ENCODE measurements around the gene CRNKL1. TPM values are rescaled to one million over a fixed set of nuclear protein-coding genes. Genes with fewer than 3 reads are reported as not detected.

Gene CRNKL1
- total RNA-seq, 2 experiments from 2014 or later, result 21.1 to 23.3 TPM

DNA sequence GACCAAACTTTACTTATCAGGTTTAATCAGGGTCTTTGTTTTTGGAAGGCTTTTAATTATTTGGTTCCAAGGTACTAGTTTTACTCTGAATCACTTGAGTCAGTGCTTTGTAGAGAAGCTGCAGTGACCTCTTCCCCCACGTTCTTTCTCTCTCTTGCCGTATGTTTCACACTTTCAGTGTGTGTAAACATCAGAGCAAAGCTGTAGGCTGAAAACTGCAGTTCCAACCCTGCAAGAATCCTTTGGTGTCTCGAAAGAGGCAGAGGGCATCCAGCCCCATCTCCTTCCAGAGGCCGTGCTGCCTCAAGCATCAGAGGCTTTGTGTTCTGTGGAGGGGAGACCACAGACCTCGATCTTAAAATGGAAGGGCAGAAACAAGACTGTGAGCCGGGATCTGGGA, 42.1 kb upstream of the CRNKL1 start:
- Mint-ChIP-seq H3K36me3 (ENCODE audit: low read depth) (no peaks in the 10 kb centered on the region), H3K27ac (no peak overlapping the region), H3K4me3 (no peak overlapping the region), H3K27me3 (peaks cover 11% of the 10 kb centered on the region), H3K4me1 (ENCODE audit: low read depth) (no peaks in the 10 kb centered on the region), H3K9me3 (no peaks in the 10 kb centered on the region)
- ChIA-PET CTCF (interaction anchor here (0.9 kb wide), 1 partner anchor 9 kb away, joined by 3 read pairs; no protein-coding TSS in a partner anchor), POLR2A (no interaction called here)
- TF ChIP-seq, protein P1, sequence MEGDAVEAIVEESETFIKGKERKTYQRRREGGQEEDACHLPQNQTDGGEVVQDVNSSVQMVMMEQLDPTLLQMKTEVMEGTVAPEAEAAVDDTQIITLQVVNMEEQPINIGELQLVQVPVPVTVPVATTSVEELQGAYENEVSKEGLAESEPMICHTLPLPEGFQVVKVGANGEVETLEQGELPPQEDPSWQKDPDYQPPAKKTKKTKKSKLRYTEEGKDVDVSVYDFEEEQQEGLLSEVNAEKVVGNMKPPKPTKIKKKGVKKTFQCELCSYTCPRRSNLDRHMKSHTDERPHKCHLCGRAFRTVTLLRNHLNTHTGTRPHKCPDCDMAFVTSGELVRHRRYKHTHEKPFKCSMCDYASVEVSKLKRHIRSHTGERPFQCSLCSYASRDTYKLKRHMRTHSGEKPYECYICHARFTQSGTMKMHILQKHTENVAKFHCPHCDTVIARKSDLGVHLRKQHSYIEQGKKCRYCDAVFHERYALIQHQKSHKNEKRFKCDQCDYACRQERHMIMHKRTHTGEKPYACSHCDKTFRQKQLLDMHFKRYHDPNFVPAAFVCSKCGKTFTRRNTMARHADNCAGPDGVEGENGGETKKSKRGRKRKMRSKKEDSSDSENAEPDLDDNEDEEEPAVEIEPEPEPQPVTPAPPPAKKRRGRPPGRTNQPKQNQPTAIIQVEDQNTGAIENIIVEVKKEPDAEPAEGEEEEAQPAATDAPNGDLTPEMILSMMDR (IDR thresholded peaks at IDR 0.05), result no peak
- intact Hi-C loops (cut with micrococcal nuclease), result no loop called here
- DNase-seq, result no peak
- ATAC-seq, result no peak

DNA sequence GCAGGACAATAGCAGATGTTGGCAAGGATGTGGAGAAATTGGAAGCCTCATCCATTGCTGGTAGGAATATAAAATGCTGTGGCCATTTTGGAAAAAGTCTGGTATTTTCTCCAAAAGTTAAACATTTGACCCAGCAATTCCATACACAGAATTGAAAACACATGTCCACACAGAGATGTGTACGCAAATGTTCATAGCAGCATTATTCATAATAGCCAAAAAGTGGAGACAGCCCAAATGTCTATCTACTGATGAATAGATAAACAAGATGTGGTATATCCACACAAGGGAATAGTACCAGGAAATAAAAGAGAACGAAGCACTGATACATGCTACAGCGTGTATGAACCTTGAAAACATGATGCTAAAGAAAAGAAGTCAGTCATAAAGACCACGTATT, 40.6 kb upstream of the CRNKL1 start:
- Mint-ChIP-seq H3K27ac (no peak overlapping the region), H3K36me3 (ENCODE audit: low read depth) (no peaks in the 10 kb centered on the region), H3K4me3 (no peak overlapping the region), H3K9me3 (no peaks in the 10 kb centered on the region), H3K4me1 (ENCODE audit: low read depth) (no peaks in the 10 kb centered on the region), H3K27me3 (peaks cover 9% of the 10 kb centered on the region)
- TF ChIP-seq, protein P1 (IDR thresholded peaks at IDR 0.05), result no peak
- ChIA-PET CTCF (no interaction called here), POLR2A (no interaction called here)
- intact Hi-C loops (cut with micrococcal nuclease), result no loop called here
- ATAC-seq (no peak), DNase-seq (no peak)

DNA sequence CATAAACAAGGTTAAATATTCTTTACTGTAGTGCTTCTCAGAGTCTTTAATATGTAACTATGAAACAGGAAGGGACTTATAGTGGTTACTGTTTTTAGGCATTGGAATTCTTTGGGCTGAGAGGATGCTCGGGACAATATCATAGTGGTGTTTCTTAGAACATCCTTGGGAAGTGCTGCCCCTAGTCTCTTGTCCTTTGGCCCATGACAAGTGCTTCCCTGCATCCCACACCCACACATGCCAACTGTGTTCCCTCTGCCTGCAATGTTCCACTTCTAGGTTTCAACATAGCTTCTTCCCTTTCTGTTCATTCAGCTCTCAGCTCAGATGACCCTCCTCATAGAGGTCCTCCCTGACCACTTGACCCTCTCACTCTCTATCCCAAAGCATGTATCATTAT, 37.7 kb upstream of the CRNKL1 start:
- H3K4me3 Mint-ChIP-seq, result no peak overlapping the region
- no peaks in the 10 kb centered on the region for H3K4me1 Mint-ChIP-seq (ENCODE audit: low read depth)
- peaks cover 6% of the 10 kb centered on the region for H3K27me3 Mint-ChIP-seq
- ATAC-seq, result no peak
- POLR2A ChIA-PET, result no interaction called here
- no peaks in the 10 kb centered on the region for H3K36me3 Mint-ChIP-seq (ENCODE audit: low read depth)
- intact Hi-C loops (cut with micrococcal nuclease), result loop anchor here (10.0 kb wide), 1 partner anchor 505 kb away; no protein-coding TSS in a partner anchor
- CTCF ChIA-PET, result no interaction called here
- TF ChIP-seq, protein P1 (IDR thresholded peaks at IDR 0.05), result no peak
- no peak for DNase-seq
- H3K9me3 Mint-ChIP-seq, result no peaks in the 10 kb centered on the region
- no peak overlapping the region for H3K27ac Mint-ChIP-seq

DNA sequence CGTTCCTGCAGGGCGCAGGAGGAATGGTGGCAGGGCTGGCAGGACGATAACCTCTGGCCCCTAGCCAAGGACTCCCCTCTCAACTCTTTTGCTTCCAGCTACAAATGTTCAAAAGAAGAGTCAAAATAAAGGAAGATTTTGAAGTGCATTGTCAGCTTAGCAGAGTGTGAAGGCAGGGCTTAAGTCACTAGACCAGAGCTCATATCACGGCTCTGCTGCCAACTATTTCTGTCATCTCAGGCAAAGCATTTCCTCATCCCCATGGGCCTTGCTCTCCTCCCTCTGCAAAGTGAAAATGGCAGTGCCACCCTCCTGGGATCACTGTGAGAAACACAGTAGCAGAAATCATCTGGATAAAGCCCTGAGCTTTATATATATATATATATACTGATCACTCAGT, 36.8 kb upstream of the CRNKL1 start:
- H3K36me3 Mint-ChIP-seq (ENCODE audit: low read depth), result no peaks in the 10 kb centered on the region
- peaks cover 7% of the 10 kb centered on the region for H3K27me3 Mint-ChIP-seq
- H3K4me3 Mint-ChIP-seq, result no peak overlapping the region

DNA sequence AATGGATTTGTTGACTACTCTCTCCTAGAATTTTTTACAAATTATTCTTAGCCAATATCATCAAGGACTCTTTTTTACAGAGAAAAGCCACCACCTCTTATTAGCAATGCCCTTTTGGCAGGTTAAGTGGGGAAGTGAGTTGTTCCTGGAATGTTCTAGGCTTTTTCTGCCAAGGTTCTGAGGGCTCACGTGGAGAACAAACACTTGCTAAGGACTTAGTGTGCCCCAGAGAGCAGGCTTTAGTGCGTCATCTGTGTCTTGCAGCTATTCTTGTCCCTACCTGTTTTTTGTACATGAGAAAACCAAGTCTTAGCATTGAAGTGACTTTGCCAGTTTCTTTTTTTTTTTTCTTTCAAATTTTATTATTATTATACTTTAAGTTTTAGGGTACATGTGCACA, 33.5 kb upstream of the CRNKL1 start:
- CTCF ChIA-PET, result interaction anchor here (1.1 to 4.2 kb wide), 2 partner anchors 9 to 509 kb away, joined by 3 to 17 read pairs; no protein-coding TSS in a partner anchor
- no peak for ATAC-seq
- intact Hi-C loops (cut with micrococcal nuclease), result loop anchor here (10.0 kb wide), 1 partner anchor 509 kb away; no protein-coding TSS in a partner anchor

More for the DNA sequence above, 36.8 kb upstream of the CRNKL1 start:
- DNase-seq (no peak), ATAC-seq (no peak)
- TF ChIP-seq, protein P1 (IDR thresholded peaks at IDR 0.05), result no peak
- no peak overlapping the region for H3K27ac Mint-ChIP-seq
- ChIA-PET POLR2A (no interaction called here), CTCF (no interaction called here)
- H3K4me1 Mint-ChIP-seq (ENCODE audit: low read depth), result peaks cover 6% of the 10 kb centered on the region
- no peaks in the 10 kb centered on the region for H3K9me3 Mint-ChIP-seq
- intact Hi-C loops (cut with micrococcal nuclease), result loop anchor here (10.0 kb wide), 1 partner anchor 506 kb away; no protein-coding TSS in a partner anchor

More for the DNA sequence above, 33.5 kb upstream of the CRNKL1 start:
- Mint-ChIP-seq H3K36me3 (ENCODE audit: low read depth) (no peaks in the 10 kb centered on the region), H3K4me3 (no peak overlapping the region), H3K4me1 (ENCODE audit: low read depth) (peaks cover 7% of the 10 kb centered on the region), H3K27ac (no peak overlapping the region), H3K9me3 (no peaks in the 10 kb centered on the region), H3K27me3 (peaks cover 3% of the 10 kb centered on the region)
- POLR2A ChIA-PET, result no interaction called here
- TF ChIP-seq, protein P1 (IDR thresholded peaks at IDR 0.05), result no peak
- no peak for DNase-seq
